NCI-H2196 treated with DMSO at 0.1 percent for 48 hours (cell line): ENCODE data around the gene CST9.
"Not testable (repeated sequence)": the region's sequence is repeated elsewhere in the genome, so short reads cannot be mapped to it uniquely, and the experiment has no call there.

Experiments
- DNase-seq: peaks from one replicate; lab custom pipeline; 2025; ENCODE audit not compliant: unreplicated experiment; lab: John Stamatoyannopoulos, UW

Gene CST9

GRCh38 chr20:23637282-23638221 is 31.8 kb upstream of the CST9 start, which contains the start of gene CST3:
CST3 (minus strand) TSS chr20:23637955; CDS start chr20:23637862, 93 bp downstream.
- peak; percentile 69 for DNase-seq

- DNase-seq: no peak
Observed at GRCh38 chr20:23636908-23637281, 31.2 kb upstream of the CST9 start.

GRCh38 chr20:23636182-23636907 is 30.6 kb upstream of the CST9 start:
- no peak for DNase-seq

DNA sequence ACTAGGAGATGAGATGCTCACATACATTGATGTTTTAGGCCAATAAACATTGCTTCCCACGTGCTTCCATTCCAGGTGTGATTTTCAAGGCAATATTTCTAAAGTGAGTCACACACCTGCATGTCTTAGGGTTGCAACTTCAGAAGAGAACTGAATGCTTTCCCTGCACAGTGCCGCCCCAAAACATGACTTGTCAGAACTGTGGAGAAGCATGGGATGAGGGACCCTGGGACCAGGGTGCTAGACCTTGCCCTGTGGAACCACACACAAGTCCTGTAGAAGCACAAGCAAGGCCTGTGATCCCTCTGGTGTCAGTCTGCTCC is 30.0 kb upstream of the CST9 start:
- DNase-seq: not testable (repeated sequence)

DNA sequence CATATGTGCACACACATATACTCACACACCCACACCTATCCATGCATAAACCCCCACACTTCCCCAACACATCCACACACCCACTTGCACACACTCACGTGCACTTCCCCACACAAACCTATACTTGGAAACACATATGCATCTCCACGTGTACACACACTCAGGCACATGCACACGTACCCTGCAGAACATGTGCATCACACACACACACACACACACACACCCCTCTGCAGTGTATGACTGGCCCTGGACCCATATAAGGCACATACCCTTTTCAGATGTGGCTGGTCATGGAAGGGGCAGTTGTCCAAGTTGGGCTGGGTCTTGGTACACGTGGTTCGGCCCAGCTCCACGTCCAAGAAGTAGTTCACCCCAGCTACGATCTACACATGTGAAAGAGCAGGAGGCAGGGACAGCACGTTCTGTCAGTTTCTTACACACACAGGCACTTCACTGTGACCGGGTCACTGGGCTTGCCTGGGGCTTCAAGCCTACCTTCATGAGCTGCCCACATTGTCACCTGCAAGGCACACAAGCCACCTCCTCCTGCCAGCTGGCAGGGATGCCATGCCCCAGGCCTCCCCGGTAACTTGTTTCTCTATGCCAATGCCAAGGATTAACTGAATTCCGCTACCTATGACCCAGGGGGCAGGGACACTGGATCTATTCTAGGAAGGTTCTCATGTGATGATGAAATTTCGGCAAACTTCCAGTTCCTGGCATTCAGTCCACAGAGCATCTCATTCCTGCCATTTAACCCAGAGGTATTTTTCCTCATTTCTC is 29.5 kb upstream of the CST9 start:
- no peak for DNase-seq

DNA sequence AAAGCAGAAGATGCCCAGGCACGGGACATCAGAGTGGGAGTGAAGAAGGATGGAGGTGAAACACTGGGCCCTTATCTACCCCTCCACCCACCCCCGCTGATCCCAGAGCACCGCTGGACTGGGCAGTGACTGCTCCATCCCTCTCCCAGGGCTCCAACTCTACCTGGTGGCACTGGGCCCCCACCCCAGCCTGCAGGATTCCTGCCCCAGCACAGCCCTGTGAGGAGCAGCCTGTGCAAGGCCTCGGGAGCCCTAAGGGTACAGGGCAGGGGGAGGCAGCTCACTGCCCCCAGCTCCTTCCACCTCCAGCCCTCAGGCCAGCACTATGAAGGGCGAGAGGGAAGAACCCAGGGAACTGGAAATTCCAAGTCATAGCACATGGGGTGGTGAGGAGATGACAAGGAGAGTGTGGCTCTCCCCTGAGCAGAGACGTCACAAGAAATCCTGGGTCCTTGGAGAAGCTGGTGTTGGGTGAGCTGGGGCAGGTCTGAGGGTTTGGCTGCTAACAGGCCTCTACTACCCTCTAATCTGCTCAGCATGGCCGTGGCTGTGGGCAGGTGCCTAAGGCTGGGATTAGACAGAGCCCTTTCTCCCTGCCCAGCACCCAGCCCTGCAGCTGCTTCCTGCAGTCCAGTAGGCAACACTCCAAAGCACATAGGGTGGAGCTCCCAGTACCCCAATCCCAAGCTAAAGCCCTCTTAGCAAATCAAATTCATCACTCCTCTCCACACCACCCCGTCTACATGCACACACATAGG is 28.5 kb upstream of the CST9 start:
- DNase-seq: no peak

GRCh38 chr20:23632711-23633573 is 27.2 kb upstream of the CST9 start:
- DNase-seq: no peak

- no peak for DNase-seq
Observed at GRCh38 chr20:23631981-23632710, 26.4 kb upstream of the CST9 start.

DNA sequence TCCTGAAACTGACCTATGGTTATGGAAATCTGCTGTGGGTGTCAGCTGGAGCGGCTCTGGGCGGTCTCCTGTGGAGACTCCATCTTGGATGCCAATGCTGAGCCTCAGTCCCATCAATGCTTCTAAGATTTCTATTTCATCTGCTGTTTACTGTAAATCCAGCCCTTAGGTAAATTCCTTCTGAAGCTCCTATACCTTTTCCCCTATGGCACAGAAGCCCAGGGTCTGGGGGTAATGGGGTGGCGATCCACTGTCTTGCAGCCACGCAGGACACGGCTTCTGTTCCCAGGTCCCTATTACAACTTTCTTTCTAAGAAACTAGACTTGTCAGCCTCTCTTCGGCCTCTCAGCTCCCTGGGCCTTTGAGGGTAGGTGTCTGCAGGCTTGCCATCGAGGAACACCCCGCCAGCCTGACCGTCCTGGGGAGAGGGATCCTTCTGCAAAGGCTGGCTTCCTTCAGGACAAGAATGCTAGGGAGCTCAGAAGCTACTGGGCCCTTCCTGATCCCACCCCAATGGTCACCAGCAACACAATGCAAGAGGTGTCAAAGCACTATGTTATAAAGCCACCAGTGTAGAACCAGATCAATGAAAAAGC is 25.6 kb upstream of the CST9 start:
- DNase-seq: no peak

GRCh38 chr20:23630392-23630849 is 24.7 kb upstream of the CST9 start:
- DNase-seq: no peak

GRCh38 chr20:23629542-23630391 is 24.1 kb upstream of the CST9 start:
- DNase-seq: no peak

GRCh38 chr20:23629017-23629541 is 23.4 kb upstream of the CST9 start:
- no peak for DNase-seq

DNA sequence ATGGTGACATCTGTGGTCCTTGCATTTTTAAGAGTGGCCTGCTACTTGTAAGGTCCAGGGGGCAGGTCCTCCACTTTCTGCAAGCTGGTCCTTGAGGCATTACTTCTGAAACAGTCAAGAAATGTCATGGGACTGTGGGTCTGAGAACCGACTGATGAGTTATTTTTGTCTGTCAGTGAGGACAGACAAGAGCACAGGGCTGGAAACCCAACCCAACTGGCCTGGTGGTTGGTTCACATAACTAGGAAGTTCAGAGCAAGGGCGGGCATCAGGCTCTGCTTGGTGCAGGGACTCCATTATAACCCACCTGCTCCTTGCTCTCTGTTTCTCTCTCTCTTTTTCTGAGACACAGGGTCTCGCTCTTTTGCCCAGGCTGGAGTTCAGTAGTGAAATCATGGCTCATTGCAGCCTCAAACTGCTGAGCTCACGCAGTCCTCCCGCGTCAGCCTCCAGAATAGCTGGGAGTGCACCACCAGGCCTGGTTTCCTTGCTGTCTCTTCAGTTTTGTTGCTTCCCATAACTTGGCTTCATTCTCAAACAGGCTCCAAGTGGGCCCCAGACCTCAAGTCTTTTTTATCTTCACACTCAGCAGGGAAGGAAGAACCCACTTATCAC is 22.8 kb upstream of the CST9 start:
- no peak for DNase-seq

DNA sequence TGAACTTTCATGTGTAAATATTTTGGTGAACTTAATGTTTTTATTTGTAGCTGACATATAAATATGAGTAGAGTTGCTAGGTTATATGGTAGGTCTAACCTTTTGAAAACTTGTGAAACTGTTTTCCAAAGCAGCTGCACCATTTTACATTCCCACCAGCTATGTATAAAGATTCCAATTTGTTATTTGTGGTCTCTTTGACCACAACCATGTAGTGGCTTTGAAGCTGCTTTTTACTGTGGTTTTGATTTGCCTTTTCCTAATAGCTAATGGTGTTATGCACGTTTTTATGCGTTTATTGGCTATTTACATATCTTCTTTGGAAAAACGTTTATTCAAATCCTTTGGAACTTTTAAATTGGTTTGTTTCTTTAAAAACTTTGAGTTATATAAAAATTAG is 21.8 kb upstream of the CST9 start:
- no peak for DNase-seq

GRCh38 chr20:23626040-23626620 is 20.4 kb upstream of the CST9 start:
- DNase-seq: no peak

DNA sequence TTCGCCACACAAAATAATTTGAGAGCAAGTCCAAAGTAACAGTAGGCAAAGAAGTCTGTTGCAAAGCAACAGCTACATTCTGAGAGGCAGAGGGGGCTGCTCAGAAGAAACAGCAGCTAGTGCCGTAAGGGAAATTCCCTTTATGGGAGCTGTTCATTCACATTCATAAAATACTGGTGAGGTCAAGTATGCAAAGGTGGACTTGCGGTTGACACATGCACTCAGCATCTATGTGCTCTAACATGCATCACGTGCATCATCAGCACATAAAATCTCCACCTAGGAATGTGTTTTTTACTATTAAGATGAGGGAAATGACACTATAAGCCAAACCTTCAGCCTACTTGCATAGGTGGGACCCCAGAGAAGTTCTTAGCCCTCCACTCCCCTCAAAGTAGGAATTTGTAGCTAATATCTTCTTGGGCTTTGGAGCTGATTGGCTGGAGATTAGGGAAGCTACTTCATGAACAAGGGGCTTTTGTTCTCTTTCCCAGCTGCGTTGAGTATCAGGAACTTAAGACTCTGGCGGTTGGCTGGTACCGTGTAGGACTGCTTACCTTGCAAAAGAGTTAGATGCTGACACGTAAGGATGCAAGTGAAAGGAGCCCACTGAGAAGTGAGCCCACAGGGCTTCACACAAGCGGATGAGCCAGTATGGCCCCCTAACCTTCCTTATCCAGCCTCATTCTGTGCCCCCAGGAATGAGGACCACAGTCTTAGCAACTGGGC is 19.7 kb upstream of the CST9 start:
- DNase-seq: no peak
